ENCODE measurements around the gene SH3RF2.

The SH3RF2 gene

GRCh38 chr5:146059460-146060220 lies 123.3 kb downstream of the SH3RF2 start:
- 93 to 94% methylated on average over 11 to 13 of the region's 22 CpGs for WGBS, 2 experiments (ENCODE audit: insufficient coverage in 2 of 2)
- Histone ChIP-seq H3K4me3 (ENCODE audit: extremely low read depth, insufficient read depth, low read length, poor library complexity, severe bottlenecking) (no peak overlapping the region), H3K4me1 (ENCODE audit: control insufficient read depth, insufficient read depth, low read length, poor library complexity, severe bottlenecking) (no peaks in the 10 kb centered on the region), H3K36me3 (ENCODE audit: control insufficient read depth, insufficient read depth, low read length) (peaks cover 7% of the 10 kb centered on the region), H3K27ac (ENCODE audit: low read depth, low read length, severe bottlenecking) (no peak overlapping the region), H3K9me3 (ENCODE audit: control insufficient read depth, low read length) (no peaks in the 10 kb centered on the region)

- H3K27ac ChIP-seq (ENCODE audit: low read depth, low read length, severe bottlenecking), result no peak overlapping the region
- WGBS, 2 experiments (ENCODE audit: insufficient coverage in 2 of 2), result 96 to 100% methylated on average over 3 to 5 of the region's 5 CpGs
- H3K36me3 ChIP-seq (ENCODE audit: control insufficient read depth, insufficient read depth, low read length), result peaks cover 7% of the 10 kb centered on the region
- no peaks in the 10 kb centered on the region for H3K4me1 ChIP-seq (ENCODE audit: control insufficient read depth, insufficient read depth, low read length, poor library complexity, severe bottlenecking)
- H3K9me3 ChIP-seq (ENCODE audit: control insufficient read depth, low read length), result no peaks in the 10 kb centered on the region
- no peak overlapping the region for H3K4me3 ChIP-seq (ENCODE audit: extremely low read depth, insufficient read depth, low read length, poor library complexity, severe bottlenecking)
These were observed 123.8 kb downstream of the SH3RF2 start for GRCh38 chr5:146060221-146060585.

DNA sequence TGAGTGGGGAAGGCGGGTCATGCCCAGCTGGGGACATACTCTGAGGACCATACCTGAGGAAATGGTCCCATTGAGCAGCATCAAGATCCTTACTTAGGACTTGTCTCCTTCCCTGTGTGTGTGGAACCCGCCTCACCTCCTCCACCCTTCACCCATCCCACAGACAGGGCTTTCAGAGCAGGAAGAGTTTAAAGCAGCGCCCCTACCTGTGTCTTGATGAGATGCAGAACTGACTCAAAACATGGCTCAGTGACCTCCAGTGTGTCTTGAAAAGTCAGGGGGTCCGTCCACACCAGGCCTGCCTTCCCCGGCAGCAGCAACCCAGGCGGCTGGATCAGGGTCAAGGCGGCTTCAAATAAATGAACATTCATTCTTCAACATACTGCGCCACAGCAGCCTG lies 130.6 kb downstream of the SH3RF2 start:
- WGBS, 2 experiments (ENCODE audit: insufficient coverage in 2 of 2), result 95 to 96% methylated on average over 7 of the region's 8 CpGs
- Histone ChIP-seq H3K36me3 (ENCODE audit: control insufficient read depth, insufficient read depth, low read length) (peaks cover 7% of the 10 kb centered on the region), H3K4me1 (ENCODE audit: control insufficient read depth, insufficient read depth, low read length, poor library complexity, severe bottlenecking) (no peaks in the 10 kb centered on the region), H3K4me3 (ENCODE audit: extremely low read depth, insufficient read depth, low read length, poor library complexity, severe bottlenecking) (no peak overlapping the region), H3K27ac (ENCODE audit: low read depth, low read length, severe bottlenecking) (no peak overlapping the region), H3K9me3 (ENCODE audit: control insufficient read depth, low read length) (no peaks in the 10 kb centered on the region)

DNA sequence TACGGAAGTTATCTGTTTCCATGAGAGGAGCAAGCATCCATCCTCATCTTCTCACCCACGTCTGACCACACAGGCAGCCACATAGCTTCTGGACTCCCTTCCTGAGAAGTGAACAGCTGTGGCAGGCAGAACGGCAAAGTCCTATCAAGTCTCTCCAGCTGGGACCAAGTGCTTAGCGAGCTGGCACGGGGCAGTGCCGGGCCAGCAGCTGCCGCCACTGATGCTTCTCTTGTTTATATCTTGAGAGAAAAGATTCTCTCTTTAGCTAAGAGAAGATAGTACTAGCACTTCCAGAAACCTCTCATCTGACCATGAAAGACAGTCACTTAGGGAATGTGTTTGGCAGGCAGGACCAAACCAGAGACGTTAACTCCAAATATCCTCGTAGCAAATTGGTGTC lies 131.8 kb downstream of the SH3RF2 start:
- Histone ChIP-seq H3K27ac (ENCODE audit: low read depth, low read length, severe bottlenecking) (no peak overlapping the region), H3K4me3 (ENCODE audit: extremely low read depth, insufficient read depth, low read length, poor library complexity, severe bottlenecking) (no peak overlapping the region), H3K36me3 (ENCODE audit: control insufficient read depth, insufficient read depth, low read length) (no peaks in the 10 kb centered on the region), H3K9me3 (ENCODE audit: control insufficient read depth, low read length) (no peaks in the 10 kb centered on the region), H3K4me1 (ENCODE audit: control insufficient read depth, insufficient read depth, low read length, poor library complexity, severe bottlenecking) (no peaks in the 10 kb centered on the region)
- WGBS, 2 experiments (ENCODE audit: insufficient coverage in 2 of 2), result 80 to 97% methylated on average over 3 to 7 of the region's 9 CpGs

- WGBS, 2 experiments (ENCODE audit: insufficient coverage in 2 of 2), result 81 to 90% methylated on average over 2 to 4 of the region's 6 CpGs
- no peaks in the 10 kb centered on the region for H3K36me3 ChIP-seq (ENCODE audit: control insufficient read depth, insufficient read depth, low read length)
- no peak overlapping the region for H3K4me3 ChIP-seq (ENCODE audit: extremely low read depth, insufficient read depth, low read length, poor library complexity, severe bottlenecking)
- H3K9me3 ChIP-seq (ENCODE audit: control insufficient read depth, low read length), result no peaks in the 10 kb centered on the region
- H3K4me1 ChIP-seq (ENCODE audit: control insufficient read depth, insufficient read depth, low read length, poor library complexity, severe bottlenecking), result no peaks in the 10 kb centered on the region
- no peak overlapping the region for H3K27ac ChIP-seq (ENCODE audit: low read depth, low read length, severe bottlenecking)
These were observed 132.8 kb downstream of the SH3RF2 start for GRCh38 chr5:146068977-146069779.

- Histone ChIP-seq H3K4me1 (ENCODE audit: control insufficient read depth, insufficient read depth, low read length, poor library complexity, severe bottlenecking) (no peaks in the 10 kb centered on the region), H3K27ac (ENCODE audit: low read depth, low read length, severe bottlenecking) (no peak overlapping the region), H3K9me3 (ENCODE audit: control insufficient read depth, low read length) (no peaks in the 10 kb centered on the region), H3K36me3 (ENCODE audit: control insufficient read depth, insufficient read depth, low read length) (no peaks in the 10 kb centered on the region), H3K4me3 (ENCODE audit: extremely low read depth, insufficient read depth, low read length, poor library complexity, severe bottlenecking) (no peak overlapping the region)
- WGBS, 2 experiments (ENCODE audit: insufficient coverage in 2 of 2), result 100% methylated on average over 2 of the region's 2 CpGs; no CpG with 5 or more reads in 1 of the 2 experiments
These were observed 133.4 kb downstream of the SH3RF2 start for GRCh38 chr5:146069780-146070099.

DNA sequence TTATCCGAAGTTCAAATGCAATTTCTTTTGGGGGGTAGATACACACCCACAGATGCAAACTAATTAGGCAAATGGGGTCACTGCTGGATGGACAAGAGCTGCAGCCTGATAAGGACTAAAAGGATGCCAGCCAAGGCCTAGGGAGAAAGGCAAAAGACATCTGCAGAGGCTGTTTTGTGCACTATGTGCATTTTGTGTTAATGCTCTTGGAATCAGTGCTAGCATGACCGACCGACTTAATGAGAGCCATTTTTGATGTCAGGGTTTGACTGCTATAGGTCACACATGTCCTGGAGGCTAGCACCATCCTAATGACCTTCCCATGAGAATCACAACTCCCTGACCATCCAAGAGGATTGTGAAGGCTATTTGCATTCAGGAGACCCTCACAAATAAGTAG lies 134.4 kb downstream of the SH3RF2 start:
- H3K9me3 ChIP-seq (ENCODE audit: control insufficient read depth, low read length), result no peaks in the 10 kb centered on the region
- no peaks in the 10 kb centered on the region for H3K36me3 ChIP-seq (ENCODE audit: control insufficient read depth, insufficient read depth, low read length)
- no peak overlapping the region for H3K27ac ChIP-seq (ENCODE audit: low read depth, low read length, severe bottlenecking)
- H3K4me1 ChIP-seq (ENCODE audit: control insufficient read depth, insufficient read depth, low read length, poor library complexity, severe bottlenecking), result no peaks in the 10 kb centered on the region
- WGBS, 2 experiments (ENCODE audit: insufficient coverage in 2 of 2), result 83% methylated on average over 1 of the region's 3 CpGs; no CpG with 5 or more reads in 1 of the 2 experiments
- H3K4me3 ChIP-seq (ENCODE audit: extremely low read depth, insufficient read depth, low read length, poor library complexity, severe bottlenecking), result no peak overlapping the region

DNA sequence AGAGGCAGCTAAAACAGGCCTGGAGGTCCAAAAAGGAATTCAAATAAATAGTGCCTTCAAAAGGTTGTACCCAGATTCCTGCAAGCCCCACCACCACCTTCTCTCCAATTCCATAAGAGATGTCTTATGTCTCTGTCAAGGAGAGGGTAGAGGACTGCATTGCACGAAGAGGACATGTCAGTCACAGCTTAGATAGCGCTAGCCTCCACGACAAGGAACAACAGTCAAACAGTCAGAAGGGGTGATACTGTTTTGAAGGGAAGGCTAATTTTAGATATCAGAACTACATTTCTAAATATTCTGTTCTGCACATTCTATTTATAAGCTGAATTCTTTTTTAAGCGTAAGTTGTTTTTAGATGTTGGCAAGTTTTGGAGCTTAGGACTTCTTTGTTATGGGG lies 134.8 kb downstream of the SH3RF2 start:
- no peaks in the 10 kb centered on the region for H3K4me1 ChIP-seq (ENCODE audit: control insufficient read depth, insufficient read depth, low read length, poor library complexity, severe bottlenecking)
- H3K4me3 ChIP-seq (ENCODE audit: extremely low read depth, insufficient read depth, low read length, poor library complexity, severe bottlenecking), result no peak overlapping the region
- H3K36me3 ChIP-seq (ENCODE audit: control insufficient read depth, insufficient read depth, low read length), result no peaks in the 10 kb centered on the region
- no peaks in the 10 kb centered on the region for H3K9me3 ChIP-seq (ENCODE audit: control insufficient read depth, low read length)
- WGBS, 2 experiments (ENCODE audit: insufficient coverage in 2 of 2), result no CpG with 5 or more reads among the region's 4 CpGs
- no peak overlapping the region for H3K27ac ChIP-seq (ENCODE audit: low read depth, low read length, severe bottlenecking)

DNA sequence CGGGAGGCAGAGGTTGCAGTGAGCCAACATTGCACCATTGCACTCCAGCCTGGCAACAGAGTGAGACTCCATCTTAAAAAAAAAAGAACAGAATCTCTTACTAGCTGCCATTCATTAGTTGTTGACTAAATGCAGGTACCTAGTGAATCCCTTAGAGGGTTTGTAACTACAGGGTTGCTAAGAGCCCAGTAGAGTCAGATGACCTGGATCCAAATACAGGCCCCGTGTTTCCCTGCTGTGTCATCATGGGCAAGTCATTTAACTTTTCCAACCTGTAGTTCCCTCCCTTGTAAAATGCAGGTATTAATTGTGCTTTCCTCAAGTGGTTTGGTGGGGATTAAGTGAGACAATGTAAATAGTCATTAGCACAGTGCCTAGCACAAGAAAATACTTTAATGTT lies 136.2 kb downstream of the SH3RF2 start:
- no peak overlapping the region for H3K4me3 ChIP-seq (ENCODE audit: extremely low read depth, insufficient read depth, low read length, poor library complexity, severe bottlenecking)
- no peak overlapping the region for H3K27ac ChIP-seq (ENCODE audit: low read depth, low read length, severe bottlenecking)
- H3K36me3 ChIP-seq (ENCODE audit: control insufficient read depth, insufficient read depth, low read length), result no peaks in the 10 kb centered on the region
- H3K9me3 ChIP-seq (ENCODE audit: control insufficient read depth, low read length), result no peaks in the 10 kb centered on the region
- H3K4me1 ChIP-seq (ENCODE audit: control insufficient read depth, insufficient read depth, low read length, poor library complexity, severe bottlenecking), result no peaks in the 10 kb centered on the region
- WGBS, 2 experiments (ENCODE audit: insufficient coverage in 2 of 2), result 40 to 75% methylated on average over 1 to 2 of the region's 2 CpGs

- Histone ChIP-seq H3K9me3 (ENCODE audit: control insufficient read depth, low read length) (no peaks in the 10 kb centered on the region), H3K36me3 (ENCODE audit: control insufficient read depth, insufficient read depth, low read length) (no peaks in the 10 kb centered on the region), H3K4me1 (ENCODE audit: control insufficient read depth, insufficient read depth, low read length, poor library complexity, severe bottlenecking) (no peaks in the 10 kb centered on the region), H3K27ac (ENCODE audit: low read depth, low read length, severe bottlenecking) (no peak overlapping the region), H3K4me3 (ENCODE audit: extremely low read depth, insufficient read depth, low read length, poor library complexity, severe bottlenecking) (no peak overlapping the region)
- 35 to 46% methylated on average over 6 to 8 of the region's 9 CpGs for WGBS, 2 experiments (ENCODE audit: insufficient coverage in 2 of 2)
These were observed 137.0 kb downstream of the SH3RF2 start for GRCh38 chr5:146073239-146073900.

Measured in mesodermal cell (in vitro differentiated cells).